ENCODE measurements around the gene DSCAM.

The DSCAM gene

GRCh38 chr21:40164905-40165772, 681.8 kb downstream of the DSCAM start:
- no peak overlapping the region for H3K4me3 ChIP-seq (ENCODE audit: control insufficient read depth, low read depth, low read length)
- no peak for DNase-seq (ENCODE audit: low read depth)
- no peak for TF ChIP-seq CTCF (IDR thresholded peaks at IDR 0.05; ENCODE audit: control insufficient read depth, insufficient read depth, low read depth, low read length, missing control alignments)

GRCh38 chr21:40162075-40162474, 684.9 kb downstream of the DSCAM start:
- DNase-seq (ENCODE audit: low read depth): no peak
- H3K4me3 ChIP-seq (ENCODE audit: control insufficient read depth, low read depth, low read length): no peak overlapping the region
- no peak for TF ChIP-seq CTCF (IDR thresholded peaks at IDR 0.05; ENCODE audit: control insufficient read depth, insufficient read depth, low read depth, low read length, missing control alignments)

- no peak for TF ChIP-seq CTCF (IDR thresholded peaks at IDR 0.05; ENCODE audit: control insufficient read depth, insufficient read depth, low read depth, low read length, missing control alignments)
- no peak overlapping the region for H3K4me3 ChIP-seq (ENCODE audit: control insufficient read depth, low read depth, low read length)
- no peak for DNase-seq (ENCODE audit: low read depth)
Observed at GRCh38 chr21:40160911-40161310, 686.0 kb downstream of the DSCAM start.

- no peak overlapping the region for H3K4me3 ChIP-seq (ENCODE audit: control insufficient read depth, low read depth, low read length)
- no peak for TF ChIP-seq CTCF (IDR thresholded peaks at IDR 0.05; ENCODE audit: control insufficient read depth, insufficient read depth, low read depth, low read length, missing control alignments)
- no peak for DNase-seq (ENCODE audit: low read depth)
Observed at GRCh38 chr21:40158366-40158765, 688.6 kb downstream of the DSCAM start.

- no peak for TF ChIP-seq CTCF (IDR thresholded peaks at IDR 0.05; ENCODE audit: control insufficient read depth, insufficient read depth, low read depth, low read length, missing control alignments)
- no peak for DNase-seq (ENCODE audit: low read depth)
- H3K4me3 ChIP-seq (ENCODE audit: control insufficient read depth, low read depth, low read length): no peak overlapping the region
Observed at GRCh38 chr21:40155563-40155962, 691.4 kb downstream of the DSCAM start.

GRCh38 chr21:40153351-40153750, 693.6 kb downstream of the DSCAM start:
- no peak for TF ChIP-seq CTCF (IDR thresholded peaks at IDR 0.05; ENCODE audit: control insufficient read depth, insufficient read depth, low read depth, low read length, missing control alignments)
- no peak overlapping the region for H3K4me3 ChIP-seq (ENCODE audit: control insufficient read depth, low read depth, low read length)
- no peak for DNase-seq (ENCODE audit: low read depth)
